Islet precursor cell (in vitro differentiated cells): Measurements from ENCODE around the gene CHCHD5.
"Not testable (repeated sequence)": the region's sequence is repeated elsewhere in the genome, so short reads cannot be mapped to it uniquely, and the experiment has no call there.

Source experiments
- DNase-seq: peaks from one replicate; pipeline ENCODE4 v3.0.0-alpha.2; 2018

Gene CHCHD5

GRCh38 chr2:112588611-112589045, 4.2 kb downstream of the CHCHD5 start:
- peak; percentile 35 for DNase-seq

GRCh38 chr2:112591413-112591812, 7.0 kb downstream of the CHCHD5 start:
- peak; percentile 87 for DNase-seq

GRCh38 chr2:112593736-112594135, 9.3 kb downstream of the CHCHD5 start:
- no peak for DNase-seq

GRCh38 chr2:112597537-112598322, 13.3 kb downstream of the CHCHD5 start:
- peak; percentile 2 for DNase-seq

- DNase-seq, result no peak
These were observed 16.2 kb downstream of the CHCHD5 start for GRCh38 chr2:112600634-112601033.

- DNase-seq, result peak; percentile 37
These were observed 17.3 kb downstream of the CHCHD5 start for GRCh38 chr2:112601754-112602153.

- peak; percentile 13 for DNase-seq
These were observed 18.5 kb downstream of the CHCHD5 start for GRCh38 chr2:112602917-112603316.

GRCh38 chr2:112603731-112604130, 19.3 kb downstream of the CHCHD5 start:
- DNase-seq, result no peak

- no peak for DNase-seq
These were observed 20.5 kb downstream of the CHCHD5 start for GRCh38 chr2:112604952-112605351.

GRCh38 chr2:112605926-112606325, 21.5 kb downstream of the CHCHD5 start:
- DNase-seq, result no peak

GRCh38 chr2:112606547-112606946, 22.1 kb downstream of the CHCHD5 start:
- no peak for DNase-seq

- no peak for DNase-seq
These were observed 23.4 kb downstream of the CHCHD5 start for GRCh38 chr2:112607680-112608438.

GRCh38 chr2:112609320-112609719, 24.9 kb downstream of the CHCHD5 start:
- not testable (repeated sequence) for DNase-seq

GRCh38 chr2:112612283-112612682, 27.9 kb downstream of the CHCHD5 start:
- DNase-seq, result not testable (repeated sequence)

- peak; percentile 88 for DNase-seq
These were observed 29.9 kb downstream of the CHCHD5 start for GRCh38 chr2:112614201-112614840.

GRCh38 chr2:112615051-112615450, 30.6 kb downstream of the CHCHD5 start:
- DNase-seq, result no peak

GRCh38 chr2:112615798-112616197, 31.4 kb downstream of the CHCHD5 start:
- not testable (repeated sequence) for DNase-seq

GRCh38 chr2:112618383-112618782, 34.0 kb downstream of the CHCHD5 start:
- DNase-seq, result no peak

- DNase-seq, result peak; percentile 53
These were observed 37.5 kb downstream of the CHCHD5 start for GRCh38 chr2:112621790-112622527.

- no peak for DNase-seq
These were observed 38.1 kb downstream of the CHCHD5 start for GRCh38 chr2:112622528-112622849.

- DNase-seq, result peak; percentile 57
These were observed 39.7 kb downstream of the CHCHD5 start for GRCh38 chr2:112623913-112624777.
